Measurements from ENCODE around the gene MRPL51.

Gene MRPL51

GRCh38 chr12:6466184-6466573, 26.9 kb downstream of the MRPL51 start:
- DNase-seq (ENCODE audit: low spot score) = no peak
- in situ Hi-C loops (cut with MboI; ENCODE audit: low pct_unique_long_range_greater_than_20kb, low sequenced_read_pairs, unreplicated experiment) = loop anchor here (10.0 kb wide), 1 partner anchor 131 kb away; no protein-coding TSS in a partner anchor
- TF ChIP-seq, protein P1, sequence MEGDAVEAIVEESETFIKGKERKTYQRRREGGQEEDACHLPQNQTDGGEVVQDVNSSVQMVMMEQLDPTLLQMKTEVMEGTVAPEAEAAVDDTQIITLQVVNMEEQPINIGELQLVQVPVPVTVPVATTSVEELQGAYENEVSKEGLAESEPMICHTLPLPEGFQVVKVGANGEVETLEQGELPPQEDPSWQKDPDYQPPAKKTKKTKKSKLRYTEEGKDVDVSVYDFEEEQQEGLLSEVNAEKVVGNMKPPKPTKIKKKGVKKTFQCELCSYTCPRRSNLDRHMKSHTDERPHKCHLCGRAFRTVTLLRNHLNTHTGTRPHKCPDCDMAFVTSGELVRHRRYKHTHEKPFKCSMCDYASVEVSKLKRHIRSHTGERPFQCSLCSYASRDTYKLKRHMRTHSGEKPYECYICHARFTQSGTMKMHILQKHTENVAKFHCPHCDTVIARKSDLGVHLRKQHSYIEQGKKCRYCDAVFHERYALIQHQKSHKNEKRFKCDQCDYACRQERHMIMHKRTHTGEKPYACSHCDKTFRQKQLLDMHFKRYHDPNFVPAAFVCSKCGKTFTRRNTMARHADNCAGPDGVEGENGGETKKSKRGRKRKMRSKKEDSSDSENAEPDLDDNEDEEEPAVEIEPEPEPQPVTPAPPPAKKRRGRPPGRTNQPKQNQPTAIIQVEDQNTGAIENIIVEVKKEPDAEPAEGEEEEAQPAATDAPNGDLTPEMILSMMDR (IDR thresholded peaks at IDR 0.05; ENCODE audit: extremely low read depth, insufficient read depth, missing control alignments) = no peak

GRCh38 chr12:6465467-6466183, 27.4 kb downstream of the MRPL51 start:
- no peak for DNase-seq (ENCODE audit: low spot score)
- TF ChIP-seq, protein P1 (IDR thresholded peaks at IDR 0.05; ENCODE audit: extremely low read depth, insufficient read depth, missing control alignments) = peak; percentile 87
- in situ Hi-C loops (cut with MboI; ENCODE audit: low pct_unique_long_range_greater_than_20kb, low sequenced_read_pairs, unreplicated experiment) = loop anchor here (10.0 kb wide), 1 partner anchor 131 kb away; no protein-coding TSS in a partner anchor

DNA sequence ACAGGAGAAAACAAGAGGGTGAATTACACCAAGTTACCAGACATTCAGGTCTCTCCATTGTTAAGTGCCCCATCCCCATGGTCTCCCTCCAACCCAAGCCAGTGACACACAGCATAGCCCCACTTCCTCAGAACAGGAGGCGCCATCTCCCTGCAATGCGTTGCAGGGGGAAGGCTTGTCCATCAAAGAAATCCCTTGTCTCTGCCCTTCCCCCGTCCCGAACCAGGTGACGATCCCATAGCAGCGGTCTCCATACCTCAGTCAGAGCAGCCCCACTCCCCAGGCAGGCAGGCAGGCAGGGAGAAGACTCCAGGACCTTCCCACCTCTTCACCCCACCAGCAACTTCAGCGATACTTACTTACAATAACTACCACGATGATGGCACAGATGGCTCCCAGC, 28.5 kb downstream of the MRPL51 start:
- DNase-seq (ENCODE audit: low spot score) = no peak
- in situ Hi-C loops (cut with MboI; ENCODE audit: low pct_unique_long_range_greater_than_20kb, low sequenced_read_pairs, unreplicated experiment) = loop anchor here (5.0 to 10.0 kb wide), 2 partner anchors 42 to 130 kb away; no protein-coding TSS in a partner anchor
- TF ChIP-seq, protein P1 (IDR thresholded peaks at IDR 0.05; ENCODE audit: extremely low read depth, insufficient read depth, missing control alignments) = no peak

DNA sequence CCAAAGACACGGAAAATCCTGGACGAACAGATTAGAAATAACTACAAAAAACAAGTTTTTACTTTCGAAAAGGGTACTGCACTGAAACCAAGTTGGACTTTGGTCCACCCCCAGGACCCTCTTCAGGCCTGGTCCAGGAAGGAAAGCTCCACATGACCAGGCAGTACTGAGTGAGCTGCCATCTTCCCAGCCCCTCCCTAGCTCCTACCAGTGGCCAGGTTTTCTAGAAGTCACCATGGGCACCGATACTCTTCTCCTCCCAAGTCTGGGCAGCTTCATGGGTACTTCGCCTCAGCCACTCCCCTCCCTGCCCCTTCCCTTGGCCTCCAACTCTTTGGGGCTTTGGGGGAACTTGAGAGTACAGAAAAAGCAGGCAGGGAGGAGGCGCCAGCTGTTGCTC, 29.2 kb downstream of the MRPL51 start:
- in situ Hi-C loops (cut with MboI; ENCODE audit: low pct_unique_long_range_greater_than_20kb, low sequenced_read_pairs, unreplicated experiment) = loop anchor here (5.0 to 10.0 kb wide), 2 partner anchors 42 to 129 kb away; no protein-coding TSS in a partner anchor
- TF ChIP-seq, protein P1 (IDR thresholded peaks at IDR 0.05; ENCODE audit: extremely low read depth, insufficient read depth, missing control alignments) = no peak
- DNase-seq (ENCODE audit: low spot score) = no peak

DNA sequence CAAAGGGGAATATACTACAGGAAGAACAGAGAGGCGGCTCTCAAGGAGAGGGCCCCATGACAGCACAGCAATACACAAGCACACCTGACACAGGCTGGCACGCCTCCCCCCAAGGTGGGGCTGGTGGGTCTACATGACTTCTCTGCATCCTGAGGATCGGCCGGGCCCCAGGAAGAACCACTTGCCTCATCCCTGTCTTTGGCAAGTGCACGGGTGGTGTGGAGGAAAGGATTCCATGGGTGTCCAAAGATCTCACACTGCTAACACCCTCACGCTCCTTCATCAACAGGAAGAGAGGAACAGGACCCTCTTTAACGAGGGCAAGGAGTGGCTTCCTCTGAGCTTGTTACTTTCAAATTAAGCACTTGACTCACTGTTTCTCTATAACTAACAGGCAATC, 29.8 kb downstream of the MRPL51 start:
- in situ Hi-C loops (cut with MboI; ENCODE audit: low pct_unique_long_range_greater_than_20kb, low sequenced_read_pairs, unreplicated experiment) = loop anchor here (5.0 to 10.0 kb wide), 2 partner anchors 41 to 128 kb away; no protein-coding TSS in a partner anchor
- TF ChIP-seq, protein P1 (IDR thresholded peaks at IDR 0.05; ENCODE audit: extremely low read depth, insufficient read depth, missing control alignments) = no peak
- DNase-seq (ENCODE audit: low spot score) = no peak

DNA sequence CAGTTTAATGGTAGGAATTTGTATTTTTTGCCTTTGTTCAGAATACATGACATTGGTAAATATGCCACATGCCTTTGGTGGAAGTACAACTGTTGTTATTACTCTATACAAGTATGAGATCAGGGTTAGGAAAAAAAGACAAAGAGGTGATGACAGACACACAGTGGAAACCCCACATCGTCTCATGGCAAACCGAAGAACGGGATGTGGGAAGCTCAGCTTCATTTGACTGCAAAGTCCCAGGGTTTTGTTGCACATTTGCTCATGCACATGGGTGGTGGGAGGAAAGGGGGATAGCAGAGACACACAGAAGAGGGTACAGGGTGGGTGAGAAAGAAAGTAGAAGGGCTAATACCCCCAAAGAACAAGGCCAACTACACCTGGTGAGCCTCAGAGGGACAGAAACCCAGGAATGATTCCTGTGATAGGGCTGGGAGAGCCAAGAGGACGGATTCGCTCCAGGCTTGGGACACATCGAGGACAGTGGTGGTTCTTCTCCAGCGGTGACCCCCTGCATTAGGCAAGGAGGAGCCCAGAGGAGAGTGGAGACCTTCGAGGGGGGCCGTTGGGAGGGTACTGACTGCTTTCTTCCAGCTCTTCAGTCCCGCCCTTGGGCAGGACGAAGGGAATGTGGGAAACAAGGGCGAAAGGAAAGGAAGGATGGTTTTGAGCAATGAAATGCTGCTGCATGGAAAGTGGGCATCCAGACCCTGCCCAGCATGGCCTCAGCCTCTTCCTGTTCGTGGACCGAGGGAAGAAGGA, 30.6 kb downstream of the MRPL51 start:
- TF ChIP-seq, protein P1 (IDR thresholded peaks at IDR 0.05; ENCODE audit: extremely low read depth, insufficient read depth, missing control alignments) = no peak
- no peak for DNase-seq (ENCODE audit: low spot score)
- in situ Hi-C loops (cut with MboI; ENCODE audit: low pct_unique_long_range_greater_than_20kb, low sequenced_read_pairs, unreplicated experiment) = loop anchor here (5.0 to 10.0 kb wide), 2 partner anchors 40 to 128 kb away; no protein-coding TSS in a partner anchor
